ENCODE results near the gene MYEOV.

GRCh38 chr11:69272831-69273485 is 21.0 kb upstream of the MYEOV start:
- TF ChIP-seq, protein P1, sequence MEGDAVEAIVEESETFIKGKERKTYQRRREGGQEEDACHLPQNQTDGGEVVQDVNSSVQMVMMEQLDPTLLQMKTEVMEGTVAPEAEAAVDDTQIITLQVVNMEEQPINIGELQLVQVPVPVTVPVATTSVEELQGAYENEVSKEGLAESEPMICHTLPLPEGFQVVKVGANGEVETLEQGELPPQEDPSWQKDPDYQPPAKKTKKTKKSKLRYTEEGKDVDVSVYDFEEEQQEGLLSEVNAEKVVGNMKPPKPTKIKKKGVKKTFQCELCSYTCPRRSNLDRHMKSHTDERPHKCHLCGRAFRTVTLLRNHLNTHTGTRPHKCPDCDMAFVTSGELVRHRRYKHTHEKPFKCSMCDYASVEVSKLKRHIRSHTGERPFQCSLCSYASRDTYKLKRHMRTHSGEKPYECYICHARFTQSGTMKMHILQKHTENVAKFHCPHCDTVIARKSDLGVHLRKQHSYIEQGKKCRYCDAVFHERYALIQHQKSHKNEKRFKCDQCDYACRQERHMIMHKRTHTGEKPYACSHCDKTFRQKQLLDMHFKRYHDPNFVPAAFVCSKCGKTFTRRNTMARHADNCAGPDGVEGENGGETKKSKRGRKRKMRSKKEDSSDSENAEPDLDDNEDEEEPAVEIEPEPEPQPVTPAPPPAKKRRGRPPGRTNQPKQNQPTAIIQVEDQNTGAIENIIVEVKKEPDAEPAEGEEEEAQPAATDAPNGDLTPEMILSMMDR (conservative IDR thresholded peaks at IDR 0.05; ENCODE audit: low read depth in 2 of 2) = no peak
- TF ChIP-seq EZH2 (IDR thresholded peaks at IDR 0.05; ENCODE audit: low read depth, unreplicated experiment) (no peak), REST (IDR thresholded peaks at IDR 0.05; ENCODE audit: unreplicated experiment) (no peak), POLR2AphosphoS5 (IDR thresholded peaks at IDR 0.05; ENCODE audit: low read depth) (no peak), CREB1 (CRISPR knock-in tag; IDR thresholded peaks at IDR 0.05; ENCODE audit: low read depth) (no peak)
